GM21526 (cell line): Measurements from ENCODE around the gene GADD45A.
"Not testable (repeated sequence)": the region's sequence is repeated elsewhere in the genome, so short reads cannot be mapped to it uniquely, and the experiment has no call there.

Experiments used
- ATAC-seq: cut with Tn5 transposase; IDR thresholded peaks from one replicate; pipeline ENCODE4 v1.9.1; 2021; ENCODE audit warnings: moderate library complexity; ENCODE audit not compliant: unreplicated experiment, low FRiP score

Gene GADD45A

DNA sequence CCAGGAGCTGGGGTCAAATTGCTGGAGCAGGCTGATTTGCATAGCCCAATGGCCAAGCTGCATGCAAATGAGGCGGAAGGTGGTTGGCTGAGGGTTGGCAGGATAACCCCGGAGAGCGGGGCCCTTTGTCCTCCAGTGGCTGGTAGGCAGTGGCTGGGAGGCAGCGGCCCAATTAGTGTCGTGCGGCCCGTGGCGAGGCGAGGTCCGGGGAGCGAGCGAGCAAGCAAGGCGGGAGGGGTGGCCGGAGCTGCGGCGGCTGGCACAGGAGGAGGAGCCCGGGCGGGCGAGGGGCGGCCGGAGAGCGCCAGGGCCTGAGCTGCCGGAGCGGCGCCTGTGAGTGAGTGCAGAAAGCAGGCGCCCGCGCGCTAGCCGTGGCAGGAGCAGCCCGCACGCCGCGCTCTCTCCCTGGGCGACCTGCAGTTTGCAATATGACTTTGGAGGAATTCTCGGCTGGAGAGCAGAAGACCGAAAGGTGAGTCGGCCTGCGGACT, at the start of gene GADD45A:
GADD45A (plus strand) TSS at position 135 of the 491 bp plus-strand sequence; CDS start at position 429, 294 bp downstream.
- ATAC-seq = peak; percentile 91

DNA sequence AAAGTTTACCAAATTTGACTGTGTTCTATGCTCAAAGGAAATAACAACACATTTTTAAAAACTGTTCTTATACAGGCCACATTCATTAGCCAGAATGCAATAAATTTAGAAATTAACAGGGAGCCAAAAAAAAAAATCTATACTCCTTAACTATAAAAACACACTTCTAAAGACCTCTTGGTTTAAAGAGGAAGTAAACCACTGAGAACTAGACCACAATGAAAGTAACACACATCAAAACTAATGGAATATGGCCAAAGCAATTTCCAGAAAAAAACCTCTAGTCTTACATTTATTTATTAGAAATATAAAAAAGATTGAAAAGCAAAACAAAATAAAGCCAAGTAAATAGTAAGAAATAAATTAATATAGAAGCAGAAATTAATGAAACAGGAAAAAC, 48.9 kb upstream of the GADD45A start:
- ATAC-seq = no peak

DNA sequence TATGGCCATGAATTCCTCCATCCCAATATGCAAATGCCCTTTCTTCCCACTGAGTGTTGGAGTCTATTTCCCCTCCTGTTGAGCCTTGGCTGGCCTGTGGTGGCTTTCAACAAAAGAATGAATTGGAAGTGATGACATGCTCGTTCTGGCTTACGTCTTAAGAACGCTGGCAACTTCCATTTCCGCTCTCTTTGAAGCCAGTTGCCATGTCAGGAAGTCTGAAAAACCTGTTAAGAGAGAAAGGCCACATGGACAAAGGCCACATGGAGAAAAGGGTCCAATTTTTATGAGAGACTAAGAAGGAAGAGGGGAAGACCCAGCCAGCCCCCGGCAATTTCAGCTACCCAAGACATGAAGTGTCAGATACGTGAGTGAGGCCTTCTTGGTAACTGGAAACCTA, 45.6 kb upstream of the GADD45A start:
- ATAC-seq = no peak

- ATAC-seq = no peak
Measured at GRCh38 chr1:67642629-67643028, 42.4 kb upstream of the GADD45A start.

- ATAC-seq = no peak
Measured at GRCh38 chr1:67644566-67644965, 40.4 kb upstream of the GADD45A start.

GRCh38 chr1:67645495-67646144, 39.4 kb upstream of the GADD45A start:
- no peak for ATAC-seq

DNA sequence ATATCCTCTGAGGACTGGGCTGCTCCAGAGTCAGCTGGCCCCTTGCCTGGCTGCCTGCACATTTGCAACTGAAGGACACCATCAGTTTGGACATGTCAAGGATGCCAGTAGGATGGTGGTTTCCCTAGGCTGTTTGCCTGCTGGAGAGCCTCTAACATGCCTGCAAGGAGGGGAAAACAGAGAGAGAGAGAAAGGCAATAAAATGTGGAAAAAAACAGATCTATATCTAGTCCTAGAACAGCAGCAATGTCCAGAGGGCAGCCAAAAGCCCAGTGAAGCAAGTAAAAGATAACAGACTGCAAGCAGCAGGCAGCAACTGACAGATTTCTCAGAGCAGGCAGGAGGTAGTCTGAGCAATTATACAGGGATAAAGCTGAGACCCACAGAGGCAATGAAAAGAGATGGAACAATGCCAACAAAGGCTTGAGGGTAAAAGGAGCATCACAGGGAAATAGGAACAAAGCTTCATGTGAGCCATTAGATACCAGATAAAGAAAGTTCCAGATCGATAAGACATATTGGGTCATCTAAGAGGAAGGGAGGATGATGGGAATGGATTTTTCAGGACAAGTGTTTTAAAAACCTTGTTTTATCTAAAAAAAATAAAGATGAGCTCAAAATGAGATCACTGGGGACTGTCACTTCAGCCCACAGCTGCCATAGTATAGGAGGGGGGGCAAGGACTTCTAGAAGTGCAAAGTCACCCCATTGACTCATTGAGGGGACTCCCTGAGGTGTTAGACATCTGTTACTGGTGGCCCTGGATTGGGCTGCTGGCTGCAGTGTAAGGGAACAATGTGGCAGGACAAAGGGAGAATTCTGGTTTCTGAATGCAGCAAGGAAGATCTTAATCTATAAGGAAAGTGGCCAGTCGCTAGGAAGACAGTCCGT, 38.6 kb upstream of the GADD45A start:
- ATAC-seq = no peak

- no peak for ATAC-seq
Measured at GRCh38 chr1:67647036-67647798, 37.8 kb upstream of the GADD45A start.

- no peak for ATAC-seq
Measured at GRCh38 chr1:67647814-67648358, 37.1 kb upstream of the GADD45A start.

- no peak for ATAC-seq
Measured at GRCh38 chr1:67648582-67649326, 36.2 kb upstream of the GADD45A start.

DNA sequence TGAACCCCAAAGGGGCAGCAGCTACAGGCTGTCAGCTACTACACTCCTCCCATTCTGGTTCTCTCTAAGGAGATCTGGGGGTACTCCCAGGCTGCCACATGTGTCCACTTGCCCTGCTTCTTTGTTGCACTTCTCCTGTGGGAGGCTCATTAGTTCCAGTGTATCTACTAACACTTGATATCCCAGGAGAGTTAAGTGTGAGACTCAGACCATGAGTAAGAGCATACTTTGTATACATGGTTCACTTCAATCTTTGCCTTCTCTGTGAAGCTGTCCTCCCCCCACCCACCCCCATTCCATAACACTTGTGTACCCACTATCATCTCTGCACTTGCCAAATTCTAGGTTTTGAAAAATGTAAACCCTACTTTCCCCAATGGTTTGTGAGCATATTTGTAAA, 34.9 kb upstream of the GADD45A start:
- ATAC-seq = no peak

DNA sequence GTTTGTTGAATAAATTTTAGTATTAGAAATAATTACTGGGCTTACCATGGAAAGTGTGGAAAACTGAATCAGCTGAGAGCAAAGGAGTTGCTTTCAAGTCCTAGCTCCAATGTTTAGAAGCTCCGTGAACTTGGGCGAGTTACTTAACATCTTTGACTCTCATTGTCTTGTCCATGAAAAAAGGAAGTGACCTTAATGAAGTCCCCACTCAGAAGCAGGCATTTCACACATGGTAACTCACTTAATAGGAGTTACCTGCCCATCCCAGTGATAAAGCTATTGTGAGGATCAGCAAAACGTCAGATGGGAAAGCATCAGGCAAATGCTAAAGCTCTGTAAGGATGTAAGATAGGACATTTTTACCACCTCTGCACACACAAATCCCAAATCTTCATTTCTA, 34.0 kb upstream of the GADD45A start:
- no peak for ATAC-seq

DNA sequence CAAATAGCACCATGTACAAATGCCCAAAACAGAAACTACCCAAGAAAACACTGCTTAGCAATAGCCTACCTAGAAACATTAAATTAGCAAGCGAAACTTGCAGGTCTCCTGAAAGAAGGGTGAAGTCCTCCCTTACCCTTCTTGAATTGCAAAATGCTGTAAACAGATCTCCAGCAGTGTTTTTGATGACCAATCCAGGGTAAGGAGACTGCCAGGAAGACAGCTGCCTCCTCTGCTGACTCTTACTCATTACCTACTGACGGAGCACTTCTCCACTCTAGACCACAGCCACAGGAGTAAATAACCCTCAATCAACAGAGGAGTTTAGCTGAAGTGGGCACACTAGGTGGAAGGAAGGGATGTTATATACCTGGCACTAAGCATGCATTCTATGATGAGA, 32.2 kb upstream of the GADD45A start:
- no peak for ATAC-seq

GRCh38 chr1:67653304-67653703, 31.7 kb upstream of the GADD45A start:
- no peak for ATAC-seq

- no peak for ATAC-seq
Measured at GRCh38 chr1:67655581-67655980, 29.4 kb upstream of the GADD45A start.

DNA sequence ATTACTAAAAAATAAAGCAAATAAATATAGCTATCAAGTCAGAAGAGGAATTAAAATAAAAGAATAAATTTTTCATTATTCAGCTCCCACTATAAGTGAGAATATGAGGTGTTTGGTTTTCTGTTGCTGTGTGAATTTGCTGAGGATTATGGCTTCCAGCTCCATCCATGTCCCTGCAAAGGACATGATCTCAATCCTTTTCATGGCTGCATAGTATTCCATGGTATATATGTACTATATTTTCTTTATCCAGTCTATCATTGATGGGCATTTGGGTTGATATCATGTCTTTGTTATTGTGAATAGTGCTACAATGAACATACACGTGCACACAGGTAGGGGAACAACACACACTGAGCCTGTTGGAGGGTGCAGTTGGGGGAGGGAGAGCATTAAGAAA, 27.8 kb upstream of the GADD45A start:
- not testable (repeated sequence) for ATAC-seq

- ATAC-seq = no peak
Measured at GRCh38 chr1:67659229-67659628, 25.8 kb upstream of the GADD45A start.

DNA sequence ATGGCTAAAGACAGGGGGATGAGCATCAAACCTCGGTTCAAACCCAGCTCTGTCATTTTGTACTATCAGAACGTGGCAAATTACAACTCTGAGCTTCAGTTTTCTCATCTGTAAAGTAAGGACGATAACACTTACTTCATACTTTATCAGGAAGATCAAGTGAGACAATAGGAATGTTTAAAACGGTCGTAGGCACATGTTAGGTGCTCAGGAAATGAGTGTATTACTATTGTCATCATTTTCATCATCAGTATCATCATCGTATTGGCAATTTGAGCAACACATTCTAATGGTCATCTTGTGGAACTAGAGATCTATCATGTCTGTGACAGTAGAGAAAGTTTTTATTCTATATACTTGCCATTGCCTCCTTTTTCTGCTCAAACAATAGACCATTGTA, 22.1 kb upstream of the GADD45A start:
- no peak for ATAC-seq

GRCh38 chr1:67664048-67664447, 21.0 kb upstream of the GADD45A start:
- no peak for ATAC-seq

DNA sequence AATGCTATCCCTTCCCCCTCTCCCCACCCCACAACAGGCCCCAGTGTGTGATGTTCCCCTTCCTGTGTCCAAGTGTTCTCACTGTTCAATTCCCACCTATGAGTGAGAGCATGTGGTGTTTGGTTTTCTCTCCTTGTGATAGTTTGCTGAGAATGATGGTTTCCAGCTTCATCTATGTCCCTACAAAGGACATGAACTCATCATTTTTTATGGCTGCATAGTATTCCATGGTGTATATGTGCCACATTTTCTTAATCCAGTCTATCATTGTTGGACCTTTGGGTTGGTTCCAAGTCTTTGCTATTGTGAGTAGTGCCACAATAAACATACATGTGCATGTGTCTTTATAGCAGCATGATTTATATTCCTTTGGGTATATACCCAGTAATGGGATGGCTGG, 19.7 kb upstream of the GADD45A start:
- not testable (repeated sequence) for ATAC-seq
